GM21619 (cell line): ENCODE measurements around the gene VPS35.

Source experiments
- ATAC-seq: cut with Tn5 transposase; IDR thresholded peaks from one replicate; pipeline ENCODE4 v1.9.1; 2021; ENCODE audit not compliant: unreplicated experiment

The VPS35 gene

GRCh38 chr16:46688654-46689364, at the start of gene VPS35:
VPS35 (minus strand) TSS chr16:46689178; CDS start chr16:46689133, 45 bp downstream.
- ATAC-seq, result peak; percentile 78

- ATAC-seq, result no peak
Measured at GRCh38 chr16:46737621-46738214, 48.7 kb upstream of the VPS35 start.

GRCh38 chr16:46736695-46737094, 47.7 kb upstream of the VPS35 start:
- ATAC-seq, result no peak

DNA sequence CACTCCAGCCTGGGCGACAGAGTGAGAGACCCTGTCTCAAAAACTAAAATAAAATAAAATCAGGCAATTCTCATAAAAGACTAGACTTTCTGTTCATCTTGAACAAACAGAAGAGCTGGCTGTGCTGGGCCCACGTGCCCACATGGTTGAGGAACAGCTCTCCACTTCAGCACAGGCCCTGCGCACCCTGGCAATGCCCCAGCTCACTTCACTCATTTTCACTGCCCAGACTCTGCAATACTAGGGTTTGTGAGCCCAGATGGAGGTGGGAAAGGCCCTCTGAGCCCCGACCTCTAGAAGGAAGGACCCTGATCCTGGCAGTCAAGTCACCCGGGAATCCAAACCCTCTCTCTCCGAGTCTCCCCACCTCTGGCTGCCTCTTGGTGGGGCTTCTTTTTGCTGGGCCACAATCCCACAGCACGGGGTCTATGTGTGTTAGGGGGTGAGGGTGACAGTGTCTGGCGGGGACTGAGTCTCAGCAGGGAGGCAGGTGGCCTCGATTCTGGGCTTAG, 44.4 kb upstream of the VPS35 start:
- no peak for ATAC-seq

DNA sequence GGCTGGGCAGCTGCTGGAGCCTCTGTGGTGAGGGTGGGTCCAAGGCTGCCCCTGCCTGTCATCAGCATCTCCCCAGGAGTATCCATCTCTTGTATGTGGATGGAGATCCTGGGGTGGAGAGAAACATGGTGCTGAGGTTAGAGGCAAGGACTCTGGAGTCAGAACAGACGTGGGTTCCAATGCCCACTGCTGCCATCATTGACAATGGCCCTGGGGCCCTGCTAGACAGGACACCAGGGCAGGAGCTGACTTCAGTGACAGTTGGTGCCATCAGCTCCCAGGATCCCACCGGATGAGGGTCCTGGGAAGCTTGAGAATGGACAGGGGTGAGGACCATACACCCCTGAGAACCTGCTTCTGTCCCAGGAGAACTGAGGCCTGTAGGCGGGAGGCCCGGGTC, 43.6 kb upstream of the VPS35 start:
- ATAC-seq, result no peak

- ATAC-seq, result no peak
Measured at GRCh38 chr16:46731691-46732555, 42.9 kb upstream of the VPS35 start.

GRCh38 chr16:46730801-46731690, 42.1 kb upstream of the VPS35 start:
- ATAC-seq, result no peak

GRCh38 chr16:46730126-46730525, 41.1 kb upstream of the VPS35 start:
- no peak for ATAC-seq

DNA sequence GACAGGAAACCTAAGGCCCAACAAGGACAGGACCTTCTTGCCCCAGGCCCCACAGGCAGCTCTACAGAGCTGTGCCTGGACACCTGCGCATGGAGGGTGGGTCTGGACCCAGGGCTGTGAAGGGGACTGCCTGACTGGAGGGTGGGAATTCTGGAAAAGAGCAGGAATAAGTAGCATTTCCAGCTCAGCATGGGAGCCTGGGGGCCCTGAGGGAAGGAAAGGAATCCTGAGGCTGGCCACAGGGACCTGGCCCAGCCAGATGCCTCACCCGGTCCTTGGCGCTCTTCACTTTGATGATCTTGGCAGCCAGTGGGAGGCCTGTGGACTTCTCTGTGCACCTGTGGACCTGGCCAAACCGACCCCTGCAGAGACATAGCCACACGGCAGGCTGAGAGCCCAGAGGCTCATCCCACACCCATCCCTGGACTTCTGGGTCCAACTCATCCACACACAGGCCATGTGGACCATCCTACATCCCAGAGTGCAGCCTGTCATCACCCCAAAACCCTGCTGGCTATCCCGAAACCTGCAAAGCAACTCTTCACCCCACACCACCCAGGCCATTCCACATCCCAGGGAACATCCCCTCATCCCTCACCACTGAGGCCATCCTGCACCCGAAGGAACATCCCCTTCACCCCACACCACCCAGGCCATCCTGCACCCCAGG, 40.5 kb upstream of the VPS35 start:
- no peak for ATAC-seq

DNA sequence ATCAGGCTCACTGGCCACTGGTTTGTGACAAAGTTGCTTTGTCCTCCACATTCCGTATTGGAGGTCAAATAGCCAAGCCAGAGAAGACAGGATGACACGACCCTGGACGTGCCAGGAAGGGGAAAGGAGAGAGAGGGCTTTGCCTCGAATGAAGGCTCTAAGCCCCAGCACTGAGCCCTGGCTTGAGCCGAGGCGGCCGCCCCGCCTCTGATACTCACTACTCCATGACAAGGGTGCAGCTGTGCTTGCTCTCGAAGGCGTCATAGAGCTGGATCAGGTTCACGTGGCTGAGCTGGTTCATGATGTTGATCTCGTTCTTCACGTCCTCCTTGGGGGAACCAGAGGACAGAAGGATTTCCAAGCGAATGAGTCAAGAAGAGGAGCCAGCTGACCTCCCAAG, 39.8 kb upstream of the VPS35 start:
- no peak for ATAC-seq

DNA sequence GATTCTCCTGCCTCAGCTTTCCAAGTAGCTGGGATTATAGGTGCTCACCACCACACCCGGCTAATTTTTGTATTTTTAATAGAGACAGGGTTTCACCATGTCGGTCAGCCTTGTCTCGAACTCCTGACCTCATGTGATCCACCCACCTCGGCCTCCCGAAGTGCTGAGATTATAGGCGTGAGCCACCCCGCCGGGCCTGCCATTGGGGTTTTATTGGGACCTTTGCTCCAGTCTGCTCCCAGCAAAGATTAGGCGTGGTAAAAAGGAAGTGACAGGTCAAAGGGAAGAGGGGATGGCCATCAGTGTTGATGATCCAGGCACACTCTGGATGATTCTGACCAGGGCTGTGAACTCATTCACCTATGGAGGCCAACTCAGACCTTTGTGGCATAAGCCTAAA, 38.7 kb upstream of the VPS35 start:
- ATAC-seq, result no peak

DNA sequence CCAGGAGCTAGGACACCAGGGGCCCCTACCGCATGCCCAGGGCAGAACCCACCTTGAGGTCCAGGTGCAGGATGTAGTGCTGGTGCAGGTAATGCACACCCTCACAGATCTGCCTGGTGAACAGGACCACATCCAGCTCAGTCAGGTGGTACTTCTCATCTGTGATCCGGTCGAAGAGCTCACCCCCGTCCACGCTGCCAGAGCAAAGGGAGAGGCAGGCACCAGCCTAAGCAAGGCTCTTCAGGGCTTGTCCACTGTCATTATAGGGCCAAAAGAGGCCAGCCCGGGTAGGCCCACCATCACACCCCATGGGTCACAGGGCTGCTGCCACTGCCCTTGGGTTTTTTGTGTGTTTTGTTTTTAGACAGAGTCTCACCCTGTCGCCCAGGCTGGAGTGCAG, 38.2 kb upstream of the VPS35 start:
- no peak for ATAC-seq

GRCh38 chr16:46721885-46722284, 32.9 kb upstream of the VPS35 start:
- ATAC-seq, result no peak

DNA sequence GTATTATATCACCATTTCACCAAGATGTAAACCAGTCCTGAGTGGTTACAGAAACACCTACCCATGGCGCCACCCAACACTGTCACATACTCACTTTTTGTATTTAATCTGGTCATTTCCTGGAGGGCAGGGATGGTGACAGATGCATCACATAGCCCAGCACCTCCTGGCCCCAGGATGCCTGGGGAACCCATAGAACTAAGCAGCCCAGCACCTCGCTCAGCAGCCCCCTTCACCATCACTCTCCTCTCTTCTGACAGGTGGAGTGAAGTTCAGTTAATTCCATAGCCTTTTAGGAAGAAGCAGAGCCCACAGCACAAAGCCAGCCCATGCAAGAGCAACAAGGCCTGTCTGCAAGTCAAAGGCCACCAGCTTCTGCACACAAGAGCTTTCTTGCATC, 31.6 kb upstream of the VPS35 start:
- no peak for ATAC-seq

GRCh38 chr16:46719528-46719927, 30.6 kb upstream of the VPS35 start:
- no peak for ATAC-seq

GRCh38 chr16:46718214-46718613, 29.2 kb upstream of the VPS35 start:
- ATAC-seq, result no peak

DNA sequence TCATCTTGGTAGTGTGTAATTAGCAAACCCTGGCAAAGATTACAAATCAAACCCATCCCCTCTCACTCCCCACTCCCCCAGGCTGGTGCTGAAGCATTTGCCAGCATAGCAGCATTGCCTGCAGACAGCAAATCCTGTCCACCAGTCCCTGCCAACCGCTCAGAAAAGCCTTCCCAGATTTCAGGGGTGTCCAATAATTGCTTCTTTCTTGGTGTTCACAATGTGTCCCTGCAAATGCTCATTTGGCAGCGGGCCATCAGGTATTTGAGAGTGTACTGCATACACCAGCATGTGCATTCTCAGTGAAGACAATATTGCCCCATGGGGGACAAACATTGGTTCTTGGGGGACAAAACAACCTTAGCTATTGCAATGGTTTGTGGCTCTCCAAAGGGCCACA, 28.7 kb upstream of the VPS35 start:
- no peak for ATAC-seq

DNA sequence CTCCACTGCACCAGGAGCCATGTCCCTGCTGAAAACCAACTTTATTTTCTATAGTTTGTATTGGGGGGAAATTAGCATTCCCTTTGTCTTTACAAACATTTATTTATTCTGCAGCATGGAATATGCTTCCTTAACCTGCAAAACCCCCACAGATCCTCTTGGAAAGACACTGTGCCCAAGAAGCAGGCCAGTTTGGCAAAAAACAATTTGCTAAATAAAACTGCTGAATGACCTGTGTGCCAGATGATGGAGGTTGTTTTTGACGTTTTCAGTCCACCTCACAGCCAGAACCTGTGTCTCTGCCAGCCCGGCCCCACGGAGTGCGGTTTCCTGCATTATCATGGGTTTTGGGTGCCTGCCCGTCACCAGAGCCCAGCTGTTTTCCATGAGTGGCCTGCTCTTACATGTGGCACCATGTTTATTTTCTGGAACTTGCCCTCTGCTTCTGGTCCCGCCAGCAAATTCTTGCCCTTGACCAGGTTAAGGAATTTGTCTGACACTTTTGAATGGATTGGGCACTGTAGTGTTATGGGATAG, 26.9 kb upstream of the VPS35 start:
- no peak for ATAC-seq

DNA sequence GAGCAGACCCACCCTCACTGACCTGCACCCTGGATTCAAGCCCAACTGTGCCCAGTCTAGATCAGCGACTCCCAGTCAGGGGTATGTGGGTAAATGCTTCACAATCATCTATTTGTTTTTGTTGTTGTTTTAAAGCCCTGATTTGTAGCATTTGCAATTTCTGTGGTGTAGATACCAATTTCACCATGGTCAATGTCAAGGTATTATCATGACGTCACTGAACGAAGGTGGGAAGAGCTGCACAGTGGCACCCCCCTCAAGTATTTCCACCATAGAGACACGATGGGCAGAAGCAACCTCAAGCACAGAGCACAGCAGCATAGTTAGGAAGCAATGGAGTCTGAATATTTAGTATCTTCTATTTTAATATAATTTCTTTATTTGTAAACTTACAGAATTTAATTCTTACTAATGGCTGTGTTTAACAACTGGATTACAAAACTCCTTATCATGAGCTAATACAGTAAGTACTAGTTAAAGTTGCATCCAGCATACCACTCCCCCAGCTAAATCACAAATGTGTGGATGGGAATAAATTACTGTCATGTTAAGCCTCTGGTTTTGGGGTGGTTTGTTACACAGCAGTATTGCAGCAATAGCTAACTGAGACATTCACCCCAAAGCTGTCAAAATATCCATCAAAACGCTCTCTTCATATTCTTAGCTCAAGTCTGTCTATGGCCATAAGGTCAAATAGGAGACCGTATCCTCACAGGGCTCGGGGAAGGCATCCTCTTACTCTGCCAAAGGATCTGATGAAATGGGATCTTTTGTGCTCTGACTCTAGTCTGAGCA, 26.0 kb upstream of the VPS35 start:
- ATAC-seq, result no peak
